Measurements from ENCODE around the gene TNFRSF8. TPM values are rescaled to one million over a fixed set of nuclear protein-coding genes. Genes with fewer than 3 reads are reported as not detected.

TNFRSF8 gene
- total and polyA plus RNA-seq, 2 of the 13 experiments (the other 11 are each of a cell fraction or from before 2014, with no cell fraction given) = not detected

GRCh38 chr1:12162459-12163137 is 99.5 kb downstream of the TNFRSF8 start:
- ChIA-PET POLR2A (no interaction called here), CTCF (ENCODE audit: low intra/inter-chr PET ratio, low total read pairs) (no interaction called here)
- H3K36me3 ChIP-seq (replicated peaks in 1 of 2; ENCODE audit: control insufficient read depth in 1 of 2, insufficient read depth in 2 of 2, low read length in 2 of 2) = no peaks in the 10 kb centered on the region
- no peak overlapping the region for H2AFZ ChIP-seq (ENCODE audit: low read length)
- DNase-seq (ENCODE audit: low spot score) = no peak
- BruUV-seq (replicated peaks) = no TSS peak
- intact Hi-C loops (cut with micrococcal nuclease; ENCODE audit: unreplicated experiment) = no loop called here
- no peak overlapping the region for H3K4me3 ChIP-seq (replicated peaks in 1 of 3; ENCODE audit: insufficient read depth in 1 of 3, low read depth in 2 of 3, low read length in 3 of 3)
- in situ Hi-C loops (cut with HindIII; ENCODE audit: extremely low pct_ligation_motif_present, low pct_unique_long_range_greater_than_20kb) = no loop called here
- no peak overlapping the region for H3K4me2 ChIP-seq (ENCODE audit: low read depth, low read length)
- peaks cover 20% of the 10 kb centered on the region for H3K4me1 ChIP-seq (ENCODE audit: insufficient read depth, low read length)
- WGBS (ENCODE audit: low lambda C conversion rate) = 49% methylated on average over 4 of the region's 11 CpGs
- H3K9me3 ChIP-seq (ENCODE audit: low read length) = no peaks in the 10 kb centered on the region
- H3K9ac ChIP-seq (ENCODE audit: insufficient read depth, low read depth, low read length) = no peak overlapping the region
- FAIRE-seq = no peak
- no peak for ATAC-seq
- H3K79me2 ChIP-seq (ENCODE audit: insufficient read depth, low read length) = no peaks in the 10 kb centered on the region
- H3K27ac ChIP-seq (ENCODE audit: extremely low read length, insufficient read depth, low read length) = no peak overlapping the region
- H4K20me1 ChIP-seq (ENCODE audit: insufficient read depth, low read length) = no peaks in the 10 kb centered on the region
- H3K27me3 ChIP-seq (ENCODE audit: control insufficient read depth in 1 of 2, insufficient read depth in 2 of 2, low read length in 2 of 2) = peaks cover 0 to 9% of the 10 kb centered on the region in 2 experiments; a peak in 2 of 5 replicates
- TF ChIP-seq ZNF556 (CRISPR knock-in tag; IDR thresholded peaks at IDR 0.05; ENCODE audit: borderline replicate concordance) = no peak
- TF ChIP-seq ZNF75D (CRISPR knock-in tag; IDR thresholded peaks at IDR 0.05; ENCODE audit: borderline replicate concordance) = no peak
- no peak for TF ChIP-seq REXO4 (CRISPR knock-in tag; IDR thresholded peaks at IDR 0.05; ENCODE audit: borderline replicate concordance)
- TF ChIP-seq ZNF761 (CRISPR knock-in tag; conservative IDR thresholded peaks at IDR 0.05) = no peak
- TF ChIP-seq POLR2G (IDR thresholded peaks at IDR 0.05; ENCODE audit: low read depth, low read length) = no peak
- no peak for TF ChIP-seq ETV6 (CRISPR knock-in tag; conservative IDR thresholded peaks at IDR 0.05)
- TF ChIP-seq NCOR1 (IDR thresholded peaks at IDR 0.05; ENCODE audit: borderline replicate concordance, low read length) = no peak
- TF ChIP-seq ZBTB37 (CRISPR knock-in tag; IDR thresholded peaks at IDR 0.05) = no peak
- TF ChIP-seq HDAC6 (IDR thresholded peaks at IDR 0.05; ENCODE audit: low read depth, low read length) = no peak
- no peak for TF ChIP-seq ELF4 (CRISPR knock-in tag; IDR thresholded peaks at IDR 0.05; ENCODE audit: borderline replicate concordance)
- TF ChIP-seq RCOR2 (CRISPR knock-in tag; IDR thresholded peaks at IDR 0.05) = no peak
- TF ChIP-seq, protein P1, sequence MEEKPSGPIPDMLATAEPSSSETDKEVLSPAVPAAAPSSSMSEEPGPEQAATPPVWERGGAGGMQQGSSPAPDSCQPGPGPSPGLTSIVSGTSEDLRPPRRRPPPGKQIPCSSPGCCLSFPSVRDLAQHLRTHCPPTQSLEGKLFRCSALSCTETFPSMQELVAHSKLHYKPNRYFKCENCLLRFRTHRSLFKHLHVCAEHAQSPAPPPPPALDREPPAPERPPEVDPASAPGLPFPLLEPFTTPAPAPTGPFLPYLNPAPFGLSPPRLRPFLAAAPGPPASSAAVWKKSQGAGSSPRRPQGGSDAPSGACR (CRISPR knock-in tag; IDR thresholded peaks at IDR 0.05) = no peak
- TF ChIP-seq PBX3 (CRISPR knock-in tag; IDR thresholded peaks at IDR 0.05; ENCODE audit: borderline replicate concordance) = no peak
- no peak for TF ChIP-seq ZSCAN12 (CRISPR knock-in tag; IDR thresholded peaks at IDR 0.05)
- TF ChIP-seq, protein P2, sequence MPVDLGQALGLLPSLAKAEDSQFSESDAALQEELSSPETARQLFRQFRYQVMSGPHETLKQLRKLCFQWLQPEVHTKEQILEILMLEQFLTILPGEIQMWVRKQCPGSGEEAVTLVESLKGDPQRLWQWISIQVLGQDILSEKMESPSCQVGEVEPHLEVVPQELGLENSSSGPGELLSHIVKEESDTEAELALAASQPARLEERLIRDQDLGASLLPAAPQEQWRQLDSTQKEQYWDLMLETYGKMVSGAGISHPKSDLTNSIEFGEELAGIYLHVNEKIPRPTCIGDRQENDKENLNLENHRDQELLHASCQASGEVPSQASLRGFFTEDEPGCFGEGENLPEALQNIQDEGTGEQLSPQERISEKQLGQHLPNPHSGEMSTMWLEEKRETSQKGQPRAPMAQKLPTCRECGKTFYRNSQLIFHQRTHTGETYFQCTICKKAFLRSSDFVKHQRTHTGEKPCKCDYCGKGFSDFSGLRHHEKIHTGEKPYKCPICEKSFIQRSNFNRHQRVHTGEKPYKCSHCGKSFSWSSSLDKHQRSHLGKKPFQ (CRISPR knock-in tag; IDR thresholded peaks at IDR 0.05; ENCODE audit: insufficient replicate concordance) = no peak
- TF ChIP-seq, protein P3, sequence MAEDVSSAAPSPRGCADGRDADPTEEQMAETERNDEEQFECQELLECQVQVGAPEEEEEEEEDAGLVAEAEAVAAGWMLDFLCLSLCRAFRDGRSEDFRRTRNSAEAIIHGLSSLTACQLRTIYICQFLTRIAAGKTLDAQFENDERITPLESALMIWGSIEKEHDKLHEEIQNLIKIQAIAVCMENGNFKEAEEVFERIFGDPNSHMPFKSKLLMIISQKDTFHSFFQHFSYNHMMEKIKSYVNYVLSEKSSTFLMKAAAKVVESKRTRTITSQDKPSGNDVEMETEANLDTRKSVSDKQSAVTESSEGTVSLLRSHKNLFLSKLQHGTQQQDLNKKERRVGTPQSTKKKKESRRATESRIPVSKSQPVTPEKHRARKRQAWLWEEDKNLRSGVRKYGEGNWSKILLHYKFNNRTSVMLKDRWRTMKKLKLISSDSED (CRISPR knock-in tag; IDR thresholded peaks at IDR 0.05) = no peak
- TF ChIP-seq FOXK2 (IDR thresholded peaks at IDR 0.05) = no peak
